ENCODE results near the gene ST6GALNAC6.

The ST6GALNAC6 gene

GRCh38 chr9:127931092-127931881 is 31.9 kb upstream of the ST6GALNAC6 start:
- peak; percentile 87 for DNase-seq

- no peak for DNase-seq
Measured at GRCh38 chr9:127930231-127931091, 31.1 kb upstream of the ST6GALNAC6 start, which contains the start of gene PIP5KL1. TSS of gene PIP5KL1 (minus strand) at chr9:127930777. CDS start at chr9:127930752, 25 bp downstream.

GRCh38 chr9:127929625-127929979 is 30.2 kb upstream of the ST6GALNAC6 start:
- no peak for DNase-seq

GRCh38 chr9:127928676-127929624 is 29.5 kb upstream of the ST6GALNAC6 start:
- DNase-seq: no peak

- DNase-seq: no peak
Measured at GRCh38 chr9:127927988-127928675, 28.7 kb upstream of the ST6GALNAC6 start.

GRCh38 chr9:127927201-127927987 is 28.0 kb upstream of the ST6GALNAC6 start:
- DNase-seq: no peak

GRCh38 chr9:127926906-127927200 is 27.4 kb upstream of the ST6GALNAC6 start:
- no peak for DNase-seq

- DNase-seq: no peak
Measured at GRCh38 chr9:127925959-127926905, 26.8 kb upstream of the ST6GALNAC6 start.

GRCh38 chr9:127924736-127925444 is 25.5 kb upstream of the ST6GALNAC6 start:
- DNase-seq: no peak

- DNase-seq: no peak
Measured at GRCh38 chr9:127923771-127924170, 24.4 kb upstream of the ST6GALNAC6 start.

GRCh38 chr9:127923046-127923445 is 23.6 kb upstream of the ST6GALNAC6 start:
- no peak for DNase-seq

GRCh38 chr9:127921557-127922120 is 22.2 kb upstream of the ST6GALNAC6 start:
- DNase-seq: peak; percentile 53

GRCh38 chr9:127920794-127921193 is 21.4 kb upstream of the ST6GALNAC6 start:
- DNase-seq: no peak

- DNase-seq: no peak
Measured at GRCh38 chr9:127919253-127919815, 19.9 kb upstream of the ST6GALNAC6 start.

GRCh38 chr9:127918183-127919107 is 19.0 kb upstream of the ST6GALNAC6 start:
- no peak for DNase-seq

- no peak for DNase-seq
Measured at GRCh38 chr9:127917603-127918002, 18.2 kb upstream of the ST6GALNAC6 start.

- DNase-seq: no peak
Measured at GRCh38 chr9:127916720-127917581, 17.5 kb upstream of the ST6GALNAC6 start, which contains the start of gene ST6GALNAC4. TSS of gene ST6GALNAC4 (minus strand) at chr9:127917041. CDS start at chr9:127916419, 622 bp downstream.

Measured in NCI-H2029 treated with DMSO at 0.1 percent for 48 hours (cell line).